Adipose tissue (tissue), 3 donors: ENCODE measurements around the gene PLEKHA5. TPM values are rescaled to one million over a fixed set of nuclear protein-coding genes. Genes with fewer than 3 reads are reported as not detected.
"Not testable (repeated sequence)": the region's sequence is repeated elsewhere in the genome, so short reads cannot be mapped to it uniquely, and the experiment has no call there.

Experiments used
- H3K27ac ChIP-seq: one replicate; pipeline ENCODE4 v1.5.1; 2013; ENCODE audit warnings: low read depth, low read length
- WGBS, 3 donors: extraction: QIAGEN DNeasy Blood & Tissue Kit; methylation state at CpG; one replicate each; pipeline ENCODE4 v1.1.7; 2013; 5-methylcytosine and 5-hydroxymethylcytosine counted together
- polyA plus RNA-seq, 3 donors: library from polyadenylated mRNA; stranded (reverse); fragments of 200-250 nt; gene quantifications; one replicate each; pipeline ENCODE4 v1.2.3, GENCODE V29; 2013
- donor health status: healthy with polysubstance abuse.
- donor health status: Bipolar disorder and iron deficiency.
- donor health status: healthy.

Gene PLEKHA5
- polyA plus RNA-seq, 3 donors = 5.4 to 24.7 (median 7.8) TPM

DNA sequence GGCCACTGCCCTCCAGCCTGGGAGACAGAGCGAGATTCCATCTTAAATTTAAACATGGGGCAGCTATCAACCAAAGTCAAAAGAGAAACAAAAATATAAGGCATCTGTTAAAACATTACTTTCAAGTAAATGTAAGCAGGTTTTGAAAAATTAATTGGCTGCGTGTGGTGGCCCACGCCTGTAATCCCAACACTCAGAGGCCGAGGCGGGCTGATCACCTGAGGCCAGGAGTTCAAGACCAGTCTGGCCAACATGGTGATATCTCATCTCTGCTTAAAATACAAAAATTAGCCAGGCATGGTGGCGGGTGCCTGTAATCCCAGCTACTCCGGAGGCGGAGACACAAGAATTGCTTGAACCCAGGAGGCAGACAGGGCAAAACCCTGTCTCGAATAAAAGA, 82.7 kb downstream of the PLEKHA5 start:
- H3K27ac ChIP-seq = no peak overlapping the region
- WGBS, 3 donors = 95 to 98% (median 97%) methylated on average over 9 of the region's 9 CpGs

GRCh38 chr12:19214020-19214419, 84.5 kb downstream of the PLEKHA5 start:
- WGBS, 3 donors = 83 to 93% (median 91%) methylated on average over 1 of the region's 1 CpG
- H3K27ac ChIP-seq = no peak overlapping the region

GRCh38 chr12:19215115-19215514, 85.6 kb downstream of the PLEKHA5 start:
- WGBS, 3 donors = 79 to 88% (median 85%) methylated on average over 3 of the region's 3 CpGs
- no peak overlapping the region for H3K27ac ChIP-seq

DNA sequence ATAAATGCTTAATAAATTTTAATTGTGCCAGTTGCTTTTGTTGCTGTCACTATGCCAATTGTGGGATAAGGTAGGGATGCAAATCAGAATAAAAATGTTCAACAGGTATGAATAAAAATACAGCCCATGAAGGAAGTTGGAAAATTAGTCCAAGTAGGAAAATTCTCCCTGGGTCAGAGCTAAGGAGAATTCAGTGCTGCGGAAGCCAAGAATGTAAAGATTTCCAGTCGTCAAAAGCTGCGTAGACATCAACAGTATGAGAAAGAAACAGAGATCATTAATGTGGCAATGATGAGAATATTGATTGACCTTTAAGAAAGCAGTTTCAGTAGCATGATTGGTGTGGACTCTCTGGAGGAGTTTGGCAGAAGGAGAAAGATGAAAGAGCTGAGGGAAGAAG, 87.9 kb downstream of the PLEKHA5 start:
- no peak overlapping the region for H3K27ac ChIP-seq
- 75 to 93% (median 87%) methylated on average over 3 of the region's 3 CpGs for WGBS, 3 donors

DNA sequence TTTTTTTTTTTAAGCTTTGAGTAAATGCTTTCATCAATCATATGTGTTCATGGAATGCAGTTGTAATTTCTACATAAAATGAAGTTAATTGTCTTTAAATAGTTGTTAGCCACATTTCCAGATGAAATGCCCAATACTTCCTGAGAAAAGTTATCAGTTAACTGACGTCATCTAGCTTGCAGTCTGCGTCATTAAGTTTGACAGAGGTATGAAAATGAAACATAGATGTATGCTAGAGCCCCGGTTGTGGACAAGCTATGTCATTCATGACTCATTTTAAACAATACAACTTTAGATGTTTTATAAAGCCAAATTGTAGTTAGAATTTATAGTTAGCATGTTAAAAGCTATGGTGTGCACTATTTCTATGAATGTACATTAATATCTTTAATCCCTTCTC, 90.7 kb downstream of the PLEKHA5 start:
- H3K27ac ChIP-seq = no peak overlapping the region
- WGBS, 3 donors = 64 to 76% (median 66%) methylated on average over 3 of the region's 3 CpGs

- 83 to 87% (median 85%) methylated on average over 2 of the region's 2 CpGs for WGBS, 3 donors
- H3K27ac ChIP-seq = no peak overlapping the region
Observed at GRCh38 chr12:19220852-19221466, 91.4 kb downstream of the PLEKHA5 start.

- 56 to 73% (median 59%) methylated on average over 3 of the region's 3 CpGs for WGBS, 3 donors
- no peak overlapping the region for H3K27ac ChIP-seq
Observed at GRCh38 chr12:19222558-19222957, 93.0 kb downstream of the PLEKHA5 start.

- WGBS, 3 donors = 61 to 86% (median 73%) methylated on average over 3 of the region's 3 CpGs
- H3K27ac ChIP-seq = no peak overlapping the region
Observed at GRCh38 chr12:19223018-19223417, 93.5 kb downstream of the PLEKHA5 start.

DNA sequence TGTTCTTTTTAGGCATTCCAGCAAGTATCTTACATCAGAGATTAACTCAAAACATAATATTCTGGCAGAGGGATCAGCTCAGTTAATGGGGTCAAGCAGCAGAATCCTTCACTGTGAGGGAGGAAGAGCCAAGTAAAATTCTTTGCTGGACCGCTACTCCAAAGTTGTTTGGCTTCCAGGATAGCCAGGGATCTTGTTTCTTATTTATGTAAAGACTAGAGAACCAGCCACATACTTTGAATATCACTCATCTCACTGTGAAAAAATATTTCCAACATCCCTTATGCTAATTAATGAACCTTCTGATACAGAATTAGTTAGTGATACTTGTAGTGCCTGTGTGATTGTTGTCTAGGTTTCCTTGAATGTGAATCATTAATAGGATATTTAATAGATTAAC, 94.2 kb downstream of the PLEKHA5 start:
- 45 to 68% (median 54%) methylated on average over 1 of the region's 1 CpG for WGBS, 3 donors

GRCh38 chr12:19224746-19225145, 95.2 kb downstream of the PLEKHA5 start:
- no peak overlapping the region for H3K27ac ChIP-seq
- 85 to 89% (median 89%) methylated on average over 3 of the region's 3 CpGs for WGBS, 3 donors

More for the DNA sequence above, 94.2 kb downstream of the PLEKHA5 start:
- no peak overlapping the region for H3K27ac ChIP-seq

- 39 to 79% (median 56%) methylated on average over 2 of the region's 2 CpGs for WGBS, 3 donors
- H3K27ac ChIP-seq = no peak overlapping the region
Observed at GRCh38 chr12:19227190-19227879, 97.8 kb downstream of the PLEKHA5 start.

GRCh38 chr12:19227880-19228210, 98.3 kb downstream of the PLEKHA5 start:
- 91 to 97% (median 97%) methylated on average over 1 of the region's 1 CpG for WGBS, 3 donors
- H3K27ac ChIP-seq = no peak overlapping the region

DNA sequence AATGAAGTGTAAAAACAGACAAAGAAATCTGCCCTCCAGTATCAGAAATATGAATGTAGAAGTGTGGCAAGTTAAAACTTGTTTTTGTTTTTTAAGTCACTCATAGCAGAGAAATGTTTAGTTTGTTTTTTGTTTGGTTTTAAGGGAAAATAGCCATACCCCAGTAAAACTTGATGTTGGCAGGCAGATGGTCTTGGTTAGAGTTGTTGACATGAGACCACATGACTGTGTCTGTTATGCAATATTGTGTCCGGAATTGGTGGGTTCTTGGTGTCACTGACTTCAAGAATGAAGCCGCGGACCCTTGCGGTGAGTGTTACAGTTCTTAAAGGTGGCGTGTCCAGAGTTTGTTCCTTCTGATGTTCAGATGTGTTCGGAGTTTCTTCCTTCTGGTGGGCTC, 99.5 kb downstream of the PLEKHA5 start:
- not testable (repeated sequence) for H3K27ac ChIP-seq
- WGBS, 3 donors = 75 to 91% (median 83%) methylated on average over 6 of the region's 6 CpGs

DNA sequence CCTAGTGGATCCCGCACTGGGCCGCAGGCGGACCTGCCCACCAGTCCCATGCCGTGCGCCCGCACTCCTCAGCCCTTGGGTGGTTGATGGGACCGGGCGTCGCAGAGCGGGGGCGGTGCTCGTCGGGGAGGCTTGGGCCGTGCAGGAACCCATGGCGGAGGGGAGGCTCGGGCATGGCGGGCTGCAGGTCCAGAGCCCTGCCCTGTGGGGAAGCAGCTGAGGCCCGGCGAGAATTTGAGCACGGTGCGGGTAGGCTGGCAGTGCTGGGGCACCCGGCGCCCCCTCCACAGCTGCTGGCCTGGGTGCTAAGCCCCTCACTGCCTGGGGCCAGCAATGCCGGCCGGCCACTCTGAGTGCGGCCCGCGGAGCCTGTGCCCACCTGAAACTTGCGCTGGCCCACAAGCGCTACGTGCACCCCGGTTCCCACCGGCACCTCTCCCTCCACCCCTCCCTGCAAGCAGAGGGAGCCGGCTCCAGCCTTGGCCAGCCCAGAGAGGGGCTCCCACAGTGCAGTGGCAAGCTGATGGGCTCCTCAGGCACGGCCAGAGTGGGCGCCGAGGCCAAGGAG, 100.8 kb downstream of the PLEKHA5 start:
- no peak overlapping the region for H3K27ac ChIP-seq
- 96% methylated on average over 34 to 37 of the region's 37 CpGs for WGBS, 3 donors

- no peak overlapping the region for H3K27ac ChIP-seq
Observed at GRCh38 chr12:19230896-19231295, 101.4 kb downstream of the PLEKHA5 start.

DNA sequence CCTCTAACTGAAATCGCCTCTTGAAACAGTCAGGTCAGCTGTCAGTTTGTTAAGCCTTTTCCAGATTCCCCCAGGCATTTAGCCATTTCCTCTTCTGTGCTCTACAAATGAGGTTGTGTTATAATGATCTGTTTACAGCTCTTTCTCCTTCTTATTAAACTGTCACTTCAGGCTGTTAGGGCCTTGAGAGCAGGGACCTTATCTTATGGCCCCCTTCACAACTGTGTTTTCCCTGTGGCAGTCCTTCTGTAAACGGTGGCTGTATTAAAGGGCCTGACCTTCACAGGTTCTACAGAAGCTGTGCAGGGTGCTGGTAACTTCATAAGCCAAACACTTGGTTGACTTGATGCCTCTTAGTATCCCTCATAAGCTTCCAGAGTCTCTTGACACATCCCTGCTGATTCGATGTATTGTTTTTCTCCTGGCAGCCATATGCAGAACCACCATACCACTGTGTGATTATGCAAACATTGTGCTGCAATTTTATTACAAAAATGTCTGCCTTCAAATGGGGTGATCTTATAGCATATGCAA, 104.7 kb downstream of the PLEKHA5 start:
- 24 to 34% (median 27%) methylated on average over 3 of the region's 3 CpGs for WGBS, 3 donors
- H3K27ac ChIP-seq = no peak overlapping the region

DNA sequence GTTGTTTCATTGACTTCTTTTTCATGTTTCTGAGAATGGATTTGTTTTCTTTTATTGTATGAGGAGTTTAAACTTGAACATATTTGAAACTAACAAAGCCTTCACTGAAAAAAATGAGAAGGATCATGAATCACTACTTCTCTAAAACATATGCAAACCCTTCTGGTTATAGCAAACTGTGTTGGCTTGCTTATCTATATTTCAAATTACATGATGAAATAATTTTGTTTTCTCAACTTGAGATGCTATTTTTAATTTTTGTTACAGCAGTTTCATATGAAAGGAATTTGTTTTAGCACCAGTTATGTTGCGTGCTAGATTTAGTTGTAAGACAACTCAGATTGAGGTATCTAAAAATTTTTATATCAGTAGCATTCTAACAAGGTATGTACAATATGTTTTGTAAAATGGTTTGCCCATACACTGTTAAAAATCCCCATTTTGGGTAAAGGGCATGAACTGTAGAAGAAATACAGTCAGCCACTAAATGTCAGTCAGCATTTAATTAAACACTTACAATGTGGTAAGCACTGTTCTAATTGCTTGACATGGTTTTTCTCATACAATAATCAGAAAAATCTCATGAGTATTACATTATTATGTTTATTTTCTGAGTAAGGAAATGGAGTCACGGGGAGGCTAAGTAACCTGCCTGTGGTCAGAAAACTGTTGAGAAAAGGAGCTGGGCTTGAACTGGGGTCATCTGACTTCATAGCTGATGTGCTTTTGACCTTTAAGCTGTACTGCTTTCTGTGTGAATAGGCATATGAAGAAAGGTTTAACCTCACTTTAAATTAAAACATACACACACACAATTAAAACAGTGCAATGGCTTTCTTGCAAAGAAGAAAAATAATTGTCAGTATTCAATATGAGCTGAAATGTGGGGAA, 105.7 kb downstream of the PLEKHA5 start:
- 42 to 68% (median 43%) methylated on average over 2 of the region's 2 CpGs for WGBS, 3 donors
- H3K27ac ChIP-seq = no peak overlapping the region

- 51 to 80% (median 55%) methylated on average over 3 of the region's 3 CpGs for WGBS, 3 donors
- H3K27ac ChIP-seq = no peak overlapping the region
Observed at GRCh38 chr12:19236656-19237055, 107.1 kb downstream of the PLEKHA5 start.

DNA sequence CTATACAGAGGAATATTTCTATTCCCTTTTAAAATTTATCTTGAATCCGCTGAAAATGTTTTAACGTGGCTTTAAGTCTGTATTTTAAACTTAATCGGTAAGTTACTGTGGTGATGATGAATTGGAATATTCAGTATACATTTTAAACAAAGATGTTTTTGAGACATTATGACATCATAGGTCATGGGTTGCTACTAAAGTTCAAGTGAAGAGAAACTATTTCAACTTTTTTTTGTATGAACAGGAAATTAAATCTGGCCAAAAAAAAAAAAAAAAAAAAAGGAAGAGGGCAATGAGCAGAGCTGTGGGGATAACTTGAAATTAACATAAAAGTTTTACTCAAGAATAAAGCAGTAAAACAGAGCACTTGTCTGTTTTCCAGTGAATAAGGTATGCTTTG, 109.0 kb downstream of the PLEKHA5 start:
- WGBS, 3 donors = 84 to 92% (median 88%) methylated on average over 3 of the region's 3 CpGs
- no peak overlapping the region for H3K27ac ChIP-seq
